Activated T-cell treated with anti-CD3 and anti-CD28 coated beads, Interleukin-2, amount 50 U/mL, for 1 hour (primary cell): Measurements from ENCODE around the gene ALPI.
"Not testable (repeated sequence)": the region's sequence is repeated elsewhere in the genome, so short reads cannot be mapped to it uniquely, and the experiment has no call there.

Experiments used
- DNase-seq: peaks from one replicate; pipeline ENCODE4 v3.0.0-alpha.2; 2020

ALPI gene

DNA sequence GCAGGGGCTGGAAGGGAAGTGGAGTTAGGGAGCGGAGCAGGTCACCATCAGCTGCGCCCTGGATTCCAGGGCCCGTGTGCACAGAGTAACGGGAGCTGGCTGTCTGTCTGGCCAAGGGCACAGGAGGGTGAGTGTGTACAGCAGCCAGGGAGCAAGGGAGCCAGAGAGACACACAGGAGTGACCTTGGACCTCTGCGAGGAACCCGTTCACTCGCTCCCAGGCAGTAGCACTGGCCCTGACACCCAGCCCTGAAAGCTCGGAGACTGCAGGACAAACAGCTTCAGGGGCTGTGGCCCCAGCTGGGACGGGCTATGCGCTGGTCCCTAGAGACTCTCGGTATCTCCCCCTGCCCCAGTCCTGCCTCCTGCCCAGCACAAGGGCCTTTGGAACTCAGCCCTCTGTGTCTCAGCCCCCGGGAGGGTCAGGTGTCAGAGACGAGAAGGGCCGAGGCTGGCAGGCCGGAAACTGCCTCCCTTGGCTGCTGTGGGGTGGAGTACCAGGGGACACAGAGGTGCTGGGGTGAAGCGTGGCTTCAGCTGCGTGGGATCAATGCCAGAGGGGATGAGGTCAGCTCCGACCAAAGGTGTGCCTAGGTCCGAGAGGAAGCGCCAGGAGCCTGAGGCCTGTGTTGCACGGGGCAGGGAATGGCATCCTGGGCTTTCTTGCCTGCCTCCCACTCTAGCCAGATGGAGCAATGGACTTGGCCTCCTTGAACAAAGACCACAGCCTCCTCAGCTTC is 12.1 kb upstream of the ALPI start:
- not testable (repeated sequence) for DNase-seq

DNA sequence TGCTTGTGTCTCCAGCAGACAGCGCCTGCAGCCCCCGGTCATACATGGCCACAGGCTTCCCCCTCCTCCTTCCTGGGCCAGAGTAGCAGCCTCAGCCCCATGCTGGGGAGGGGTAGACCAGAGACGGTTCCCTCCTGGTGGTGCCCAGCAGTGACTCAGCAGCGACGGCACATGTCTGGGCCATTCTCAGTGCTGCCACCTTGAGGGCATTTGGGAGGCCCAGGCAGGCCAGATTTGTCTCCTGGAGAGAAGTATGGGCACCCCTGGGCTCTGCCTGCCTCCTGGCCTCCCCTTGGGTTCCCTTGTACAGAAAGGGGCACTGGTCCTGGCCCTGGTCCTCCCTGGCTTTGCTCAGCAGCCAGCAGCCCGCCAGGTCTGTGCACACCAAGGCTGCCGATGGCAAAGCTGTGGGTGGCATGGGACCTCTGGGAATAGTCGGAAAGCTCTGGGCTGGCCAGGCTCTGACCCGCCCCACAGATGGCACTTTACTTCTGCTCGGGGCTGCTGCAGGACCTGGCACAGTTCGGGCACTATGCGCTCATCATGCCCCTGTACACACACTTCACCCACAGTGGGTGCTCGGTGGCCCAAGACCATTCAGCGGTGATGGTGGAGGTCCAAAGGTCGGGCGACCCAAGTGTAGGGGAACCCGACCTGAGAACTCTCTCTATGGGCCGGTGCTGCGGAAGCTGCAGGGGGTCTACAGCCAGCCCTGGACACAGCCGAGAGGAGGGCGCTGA is 11.4 kb upstream of the ALPI start:
- DNase-seq, result peak; percentile 60

DNA sequence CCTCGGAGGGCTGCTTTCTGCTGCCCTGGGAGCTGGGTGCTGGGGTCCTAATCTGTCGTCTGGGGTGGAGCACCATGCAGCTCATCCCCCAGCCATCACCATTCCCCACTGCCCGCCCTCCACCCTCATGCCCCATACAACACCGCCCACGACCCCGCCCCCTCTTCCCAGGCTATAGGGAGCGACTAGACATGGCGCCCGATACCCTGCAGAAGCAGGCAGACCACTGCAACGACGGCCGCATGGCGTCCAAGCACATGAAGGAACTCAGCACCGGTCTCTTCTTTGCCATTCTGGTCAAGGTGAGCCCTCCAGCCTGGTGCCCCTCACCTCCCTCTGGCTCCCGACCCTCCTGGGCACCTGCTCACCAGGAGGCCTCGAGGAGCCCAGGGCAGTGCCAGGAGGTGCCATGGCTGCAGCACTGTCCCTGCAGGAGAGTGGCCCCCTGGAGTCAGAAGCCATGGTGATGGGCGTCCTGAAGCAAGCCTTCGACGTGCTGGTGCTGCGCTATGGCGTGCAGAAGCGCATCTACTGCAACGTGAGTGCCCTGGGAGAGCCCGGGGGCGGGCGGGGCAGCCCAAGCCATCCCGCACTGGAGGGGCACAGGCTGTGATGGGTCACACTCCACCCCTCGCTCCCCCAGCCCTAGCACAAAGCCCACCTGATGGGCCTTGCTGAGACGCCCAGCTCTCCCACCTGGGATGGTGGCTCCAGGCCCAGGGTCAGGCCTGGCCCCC is 10.6 kb upstream of the ALPI start:
- DNase-seq, result not testable (repeated sequence)

DNA sequence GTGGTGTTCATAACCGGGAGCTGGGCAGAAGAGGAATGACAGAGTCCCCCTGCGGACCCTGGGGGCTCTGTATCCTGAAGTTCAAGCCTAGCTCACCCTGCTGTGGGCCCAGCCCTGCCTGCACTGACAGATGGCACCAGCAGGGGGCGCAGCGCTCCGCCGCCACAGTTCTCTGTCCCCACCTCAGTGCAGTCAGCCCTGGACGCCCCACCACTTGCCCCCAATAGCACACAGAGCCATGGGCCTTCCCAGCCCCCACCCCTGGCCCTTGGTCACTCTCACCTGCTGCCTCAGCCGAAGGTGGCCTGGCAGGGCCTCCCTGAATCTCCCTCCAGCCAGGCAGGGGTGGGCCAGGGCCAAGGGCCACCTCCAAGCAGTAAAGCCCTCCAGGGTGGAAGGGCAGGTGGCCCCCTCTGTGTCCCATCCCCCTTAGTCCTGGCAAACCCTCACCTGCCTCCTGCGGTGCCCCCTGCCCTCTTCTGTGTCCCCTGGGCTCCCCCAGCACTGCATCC is 9.6 kb upstream of the ALPI start:
- DNase-seq, result not testable (repeated sequence)

DNA sequence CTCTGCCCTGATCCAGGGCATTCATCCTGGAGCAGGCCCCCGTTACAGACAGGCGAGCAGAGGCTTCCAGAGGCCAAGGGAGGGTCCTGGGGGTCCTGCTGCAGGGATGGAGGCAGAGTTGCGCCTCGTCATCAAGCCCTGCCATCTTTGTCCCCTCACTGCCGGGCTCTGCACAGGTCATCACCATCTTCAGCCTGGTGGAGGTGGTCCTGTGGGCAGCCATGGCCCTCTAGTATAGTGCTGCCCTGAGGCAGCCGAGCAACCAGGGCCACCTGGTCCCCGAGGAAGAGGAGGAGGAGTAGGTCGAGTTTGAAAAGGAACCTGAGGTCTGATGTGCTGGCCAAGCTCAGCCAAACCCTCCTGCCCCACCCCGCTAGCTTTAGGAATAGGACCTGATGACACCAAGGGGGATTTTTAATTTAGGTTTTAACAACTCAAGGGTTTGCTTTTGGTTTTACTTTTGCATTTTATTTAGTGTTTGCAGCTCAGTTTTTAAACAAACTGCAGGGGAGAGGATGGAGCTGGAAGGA is 8.8 kb upstream of the ALPI start:
- DNase-seq, result no peak

DNA sequence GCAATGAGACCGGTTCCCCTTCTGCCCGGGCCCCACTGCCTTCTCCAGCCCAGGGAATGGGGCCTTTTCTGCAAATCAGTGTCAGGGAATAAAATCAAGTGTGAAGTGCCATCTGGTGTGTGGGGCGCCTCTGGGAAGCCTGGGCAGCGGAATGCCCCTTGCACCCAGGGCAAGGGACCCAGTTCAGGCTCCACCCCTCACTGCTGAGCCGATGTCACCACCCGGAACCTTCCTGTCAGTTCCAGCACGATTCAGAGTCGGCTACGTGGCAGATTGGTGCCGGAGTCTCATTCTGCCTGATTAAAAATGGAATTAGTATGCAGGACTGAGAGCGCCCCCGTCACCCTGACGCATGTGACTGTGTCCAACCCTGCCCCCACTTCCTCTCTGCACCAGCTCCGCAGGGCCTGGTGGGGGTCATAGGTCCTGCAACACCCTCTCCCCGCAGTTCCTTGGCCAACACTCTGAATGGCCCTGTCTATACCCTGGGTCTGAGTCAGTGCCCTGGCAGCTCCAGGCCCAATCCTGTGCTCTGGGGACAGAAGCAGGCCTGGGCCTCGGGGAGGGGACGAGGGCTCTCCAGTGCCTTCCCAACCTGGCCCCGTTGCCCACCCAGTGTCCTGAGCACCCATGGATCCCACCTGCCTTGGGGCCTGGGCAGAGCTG is 8.2 kb upstream of the ALPI start:
- DNase-seq, result no peak

DNA sequence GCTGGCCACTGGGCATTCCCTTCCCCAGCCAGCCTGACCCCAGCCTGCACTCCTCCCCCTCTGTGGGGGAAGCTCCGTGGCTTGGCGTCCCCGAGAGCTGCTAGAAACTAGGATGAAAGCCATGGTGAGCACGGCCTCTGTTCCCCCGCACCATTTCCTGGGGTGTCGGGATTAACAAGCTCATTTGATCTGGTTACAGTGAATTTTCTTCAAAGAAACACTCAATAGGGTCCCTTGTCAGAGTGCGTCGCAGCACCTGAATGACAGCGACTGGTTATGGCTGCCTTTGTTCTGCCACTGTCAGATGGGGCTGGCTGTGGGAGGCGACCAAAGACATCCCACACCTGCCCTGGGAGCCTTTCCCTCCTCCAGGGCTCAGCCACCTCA is 7.7 kb upstream of the ALPI start:
- DNase-seq, result no peak

DNA sequence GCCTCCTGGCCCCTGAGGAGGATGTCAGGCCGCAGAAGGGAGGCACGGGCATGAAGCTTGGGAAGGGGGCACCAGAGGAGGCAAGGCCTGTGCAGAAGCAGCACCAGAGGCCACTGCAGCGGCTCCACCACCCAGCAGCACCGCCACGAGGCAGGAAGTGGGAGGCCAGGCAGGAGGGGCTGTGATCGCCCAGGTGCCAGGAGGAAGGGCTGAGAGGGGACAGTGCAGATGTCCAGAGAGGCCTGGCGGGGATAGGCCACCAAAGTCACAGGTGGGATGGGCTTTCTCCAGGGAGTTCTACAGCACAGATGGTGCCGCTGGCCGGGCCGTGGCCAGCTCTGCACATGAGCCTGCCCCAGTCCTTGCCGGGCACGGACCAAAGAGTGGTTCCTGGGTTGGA is 6.0 kb upstream of the ALPI start:
- no peak for DNase-seq

DNA sequence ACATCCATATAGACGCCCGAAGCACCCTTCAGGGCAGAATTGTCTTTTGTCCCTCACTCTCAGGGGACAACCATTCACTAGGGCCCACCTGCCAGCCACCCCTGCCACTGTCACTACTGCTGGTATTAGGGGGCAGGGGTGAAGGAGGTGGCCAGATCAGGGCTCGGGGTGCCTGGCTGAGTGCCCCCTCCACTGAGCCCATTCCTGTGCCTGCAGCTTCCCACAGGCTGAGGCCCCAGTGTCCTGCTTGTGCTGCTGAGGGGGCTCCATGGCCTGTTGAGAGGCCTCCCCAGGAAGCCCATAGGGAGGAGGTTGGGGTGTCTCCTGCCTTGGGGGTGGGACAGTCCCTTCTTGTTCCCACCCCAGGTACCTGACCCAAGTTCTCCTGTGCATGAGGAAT is 4.3 kb upstream of the ALPI start:
- not testable (repeated sequence) for DNase-seq

DNA sequence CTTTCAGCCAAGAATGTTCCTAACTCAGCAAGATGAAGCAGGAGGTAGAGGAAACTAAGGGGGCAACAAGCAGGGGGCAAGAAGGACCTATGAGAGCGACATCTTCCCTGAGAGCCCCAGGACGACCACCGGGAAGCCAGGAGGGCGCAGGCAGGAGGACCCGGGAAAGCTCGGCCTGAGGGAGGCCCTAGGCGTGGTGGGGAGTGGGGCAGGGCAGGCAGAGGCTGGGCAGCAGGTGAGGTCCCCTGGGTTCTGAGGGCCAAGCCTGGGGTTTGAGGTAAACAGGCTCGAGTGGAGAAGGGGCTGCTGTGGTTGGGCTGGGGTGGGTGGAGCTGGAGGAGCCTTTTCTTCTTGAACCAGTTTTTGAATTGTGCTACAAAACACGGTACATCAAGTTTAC is 1.3 kb upstream of the ALPI start:
- no peak for DNase-seq

DNA sequence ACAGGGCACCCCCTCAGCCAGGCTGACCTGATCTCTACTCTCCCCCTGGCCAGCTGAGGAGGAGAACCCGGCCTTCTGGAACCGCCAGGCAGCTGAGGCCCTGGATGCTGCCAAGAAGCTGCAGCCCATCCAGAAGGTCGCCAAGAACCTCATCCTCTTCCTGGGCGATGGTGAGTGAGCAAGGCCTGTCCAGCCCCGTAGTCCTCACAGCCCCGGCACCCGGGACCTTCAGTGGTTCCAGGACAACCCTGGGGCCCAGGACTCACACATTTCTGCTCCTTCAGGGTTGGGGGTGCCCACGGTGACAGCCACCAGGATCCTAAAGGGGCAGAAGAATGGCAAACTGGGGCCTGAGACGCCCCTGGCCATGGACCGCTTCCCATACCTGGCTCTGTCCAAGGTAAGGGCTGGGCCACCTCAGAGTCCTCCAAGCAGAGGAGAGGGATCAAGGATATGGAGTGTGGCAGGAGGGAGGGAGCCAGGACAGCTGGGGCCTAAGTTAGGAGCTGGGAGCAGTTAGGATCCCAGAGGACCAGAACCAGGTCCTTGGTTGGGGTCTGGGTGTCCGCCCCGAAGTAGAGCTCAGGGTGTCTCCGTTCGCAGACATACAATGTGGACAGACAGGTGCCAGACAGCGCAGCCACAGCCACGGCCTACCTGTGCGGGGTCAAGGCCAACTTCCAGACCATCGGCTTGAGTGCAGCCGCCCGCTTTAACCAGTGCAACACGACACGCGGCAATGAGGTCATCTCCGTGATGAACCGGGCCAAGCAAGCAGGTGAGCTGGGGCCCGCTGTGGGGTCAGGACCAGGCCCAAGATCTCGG is 555 bp downstream of the ALPI start:
- DNase-seq, result no peak

DNA sequence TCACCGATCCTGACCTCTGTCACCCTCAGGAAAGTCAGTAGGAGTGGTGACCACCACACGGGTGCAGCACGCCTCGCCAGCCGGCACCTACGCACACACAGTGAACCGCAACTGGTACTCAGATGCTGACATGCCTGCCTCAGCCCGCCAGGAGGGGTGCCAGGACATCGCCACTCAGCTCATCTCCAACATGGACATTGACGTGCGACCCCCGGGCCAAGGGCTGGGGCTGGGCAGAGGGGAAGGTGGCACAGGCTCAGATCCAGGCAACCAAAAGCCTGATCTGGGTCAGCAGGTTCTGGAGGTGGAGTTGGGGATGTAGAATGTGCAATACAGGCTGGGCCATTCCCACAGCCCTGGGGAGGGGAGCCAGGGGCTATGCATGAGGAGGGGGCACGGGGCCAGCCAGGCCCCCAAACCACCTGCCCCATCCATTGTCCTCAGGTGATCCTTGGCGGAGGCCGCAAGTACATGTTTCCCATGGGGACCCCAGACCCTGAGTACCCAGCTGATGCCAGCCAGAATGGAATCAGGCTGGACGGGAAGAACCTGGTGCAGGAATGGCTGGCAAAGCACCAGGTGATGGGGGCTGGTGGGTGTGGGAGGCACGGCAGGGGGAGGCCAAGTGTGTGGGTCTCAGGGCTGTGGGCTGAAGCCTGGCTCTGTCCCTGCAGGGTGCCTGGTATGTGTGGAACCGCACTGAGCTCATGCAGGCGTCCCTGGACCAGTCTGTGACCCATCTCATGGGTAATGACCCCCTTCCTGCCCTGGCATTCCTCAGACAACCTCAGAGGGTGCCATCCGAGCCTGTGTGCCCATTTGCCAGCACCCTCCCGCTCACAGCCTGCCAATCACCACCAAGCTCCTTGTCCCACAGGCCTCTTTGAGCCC is 1.4 kb downstream of the ALPI start:
- no peak for DNase-seq

DNA sequence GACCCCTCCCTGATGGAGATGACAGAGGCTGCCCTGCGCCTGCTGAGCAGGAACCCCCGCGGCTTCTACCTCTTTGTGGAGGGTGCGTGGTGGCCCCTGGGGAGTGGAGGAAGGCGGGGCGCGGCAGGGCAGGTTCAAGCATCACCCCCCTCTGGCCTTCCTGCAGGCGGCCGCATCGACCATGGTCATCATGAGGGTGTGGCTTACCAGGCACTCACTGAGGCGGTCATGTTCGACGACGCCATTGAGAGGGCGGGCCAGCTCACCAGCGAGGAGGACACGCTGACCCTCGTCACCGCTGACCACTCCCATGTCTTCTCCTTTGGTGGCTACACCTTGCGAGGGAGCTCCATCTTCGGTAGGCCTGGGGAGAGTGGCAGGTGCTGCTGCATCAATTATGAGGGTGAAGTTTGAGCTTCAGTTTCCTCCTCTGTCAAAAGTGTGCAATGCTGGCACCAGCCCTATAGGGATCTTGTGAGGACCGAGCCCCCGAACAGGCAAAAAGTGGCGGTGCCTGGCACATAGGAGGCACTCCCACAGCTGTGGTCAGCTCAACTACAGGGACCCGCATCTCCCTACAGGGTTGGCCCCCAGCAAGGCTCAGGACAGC is 2.2 kb downstream of the ALPI start:
- no peak for DNase-seq

DNA sequence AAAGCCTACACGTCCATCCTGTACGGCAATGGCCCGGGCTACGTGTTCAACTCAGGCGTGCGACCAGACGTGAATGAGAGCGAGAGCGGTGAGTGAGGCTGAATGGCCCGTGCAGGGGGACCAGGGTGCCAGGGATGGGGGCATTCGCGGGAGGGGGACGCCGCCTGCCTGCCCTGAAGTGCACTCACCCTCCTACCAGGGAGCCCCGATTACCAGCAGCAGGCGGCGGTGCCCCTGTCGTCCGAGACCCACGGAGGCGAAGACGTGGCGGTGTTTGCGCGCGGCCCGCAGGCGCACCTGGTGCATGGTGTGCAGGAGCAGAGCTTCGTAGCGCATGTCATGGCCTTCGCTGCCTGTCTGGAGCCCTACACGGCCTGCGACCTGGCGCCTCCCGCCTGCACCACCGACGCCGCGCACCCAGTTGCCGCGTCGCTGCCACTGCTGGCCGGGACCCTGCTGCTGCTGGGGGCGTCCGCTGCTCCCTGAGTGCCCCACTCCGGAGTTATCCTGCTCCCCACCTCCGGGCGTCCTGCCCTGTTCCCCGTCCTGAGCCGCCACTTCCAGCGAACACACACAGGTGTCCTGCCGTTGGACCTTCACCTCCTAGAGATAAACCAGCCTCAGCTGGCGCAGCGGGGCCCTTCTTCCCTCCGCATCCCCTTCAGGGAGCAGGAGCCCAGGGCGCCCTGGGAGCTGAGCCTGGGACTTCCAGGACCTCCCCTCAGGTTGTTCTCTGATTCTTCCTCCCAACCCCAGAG is 2.9 kb downstream of the ALPI start:
- no peak for DNase-seq

DNA sequence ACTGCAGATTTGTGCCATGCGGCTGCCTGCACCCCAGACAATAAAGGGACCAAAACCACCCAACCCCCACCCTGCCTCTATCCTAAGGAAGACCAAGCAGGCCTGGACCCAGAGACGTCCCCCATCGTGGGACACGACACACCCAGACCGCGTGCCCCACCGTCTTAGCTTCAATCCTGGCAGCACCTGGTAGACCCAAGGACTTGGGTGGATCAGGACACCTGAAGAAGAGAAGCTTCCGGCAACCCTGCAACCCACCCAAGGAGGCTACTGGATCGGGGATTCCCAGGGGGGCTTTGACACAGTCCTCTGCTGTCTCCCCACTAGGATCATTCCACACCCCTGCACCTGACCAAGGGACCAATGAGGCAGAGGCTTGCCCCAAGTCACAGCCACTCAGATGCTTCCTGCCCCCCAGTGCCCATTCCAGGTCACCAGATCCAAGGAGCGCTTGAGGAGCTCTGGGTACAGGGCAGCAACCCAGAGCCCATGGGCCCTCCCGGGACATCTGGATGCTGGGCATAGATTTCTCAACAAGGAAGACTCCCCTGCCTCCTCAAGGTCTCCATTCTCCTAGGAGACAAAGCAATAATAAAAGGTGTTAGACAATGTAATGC is 3.6 kb downstream of the ALPI start:
- no peak for DNase-seq

DNA sequence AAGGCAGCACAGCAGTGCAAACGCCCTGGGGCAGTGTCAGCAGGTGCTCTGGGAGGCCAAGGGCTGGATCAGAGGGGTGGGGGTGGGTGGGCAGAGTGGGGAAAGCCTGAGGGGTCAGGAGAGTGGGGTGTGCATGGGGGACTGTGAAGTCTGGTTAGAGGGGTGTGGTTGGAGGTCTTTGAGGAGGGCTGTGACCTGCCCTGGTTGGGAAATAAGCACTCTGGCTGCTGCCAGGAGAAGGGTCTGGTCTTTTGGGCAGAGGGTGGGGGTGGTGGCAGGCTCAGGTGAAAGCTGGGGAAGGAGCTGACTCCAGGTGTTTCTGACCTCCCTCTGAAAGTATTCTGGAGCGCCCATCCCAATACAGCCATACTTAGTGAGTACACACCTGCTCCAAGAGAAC is 4.2 kb downstream of the ALPI start:
- no peak for DNase-seq

DNA sequence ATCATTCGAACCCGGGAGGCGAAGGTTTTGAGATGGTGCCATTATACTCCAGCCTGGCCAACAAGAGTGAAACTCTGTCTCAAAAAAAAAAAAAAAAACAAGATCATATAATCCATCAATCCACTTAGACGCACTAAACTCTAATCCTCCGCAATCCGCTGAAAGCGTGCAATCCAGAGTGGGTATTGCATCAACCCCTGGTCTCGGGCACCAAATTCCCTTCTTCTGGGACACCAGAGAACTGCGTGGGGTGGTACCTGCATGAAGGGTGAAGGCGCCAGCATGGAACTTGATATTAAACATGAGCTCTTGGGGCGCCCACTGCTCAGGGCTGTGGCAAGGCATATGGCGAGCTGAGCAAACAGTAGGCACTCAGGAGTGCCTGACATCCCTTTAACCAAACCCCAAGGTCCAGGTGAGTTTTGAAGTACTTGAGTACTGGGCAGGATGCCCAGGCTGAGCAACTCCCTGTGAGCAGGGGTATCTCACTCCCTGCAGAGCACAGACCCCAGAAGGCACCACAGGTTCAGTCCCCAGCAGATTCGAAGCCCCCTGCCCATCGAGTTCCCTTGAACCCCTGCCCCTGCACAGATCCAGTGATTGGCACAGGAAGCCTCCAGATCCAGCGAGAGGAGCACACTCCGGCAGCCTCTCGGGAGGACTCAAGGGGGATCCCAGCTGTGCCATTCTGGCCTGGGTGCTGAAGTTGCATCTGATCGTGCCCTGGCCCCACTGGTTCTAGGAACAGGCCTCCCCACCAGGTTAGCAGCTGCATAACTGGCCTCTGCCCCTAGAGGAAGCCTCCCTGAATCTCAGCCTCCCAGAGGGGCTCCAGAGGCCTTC is 8.0 kb downstream of the ALPI start:
- no peak for DNase-seq

DNA sequence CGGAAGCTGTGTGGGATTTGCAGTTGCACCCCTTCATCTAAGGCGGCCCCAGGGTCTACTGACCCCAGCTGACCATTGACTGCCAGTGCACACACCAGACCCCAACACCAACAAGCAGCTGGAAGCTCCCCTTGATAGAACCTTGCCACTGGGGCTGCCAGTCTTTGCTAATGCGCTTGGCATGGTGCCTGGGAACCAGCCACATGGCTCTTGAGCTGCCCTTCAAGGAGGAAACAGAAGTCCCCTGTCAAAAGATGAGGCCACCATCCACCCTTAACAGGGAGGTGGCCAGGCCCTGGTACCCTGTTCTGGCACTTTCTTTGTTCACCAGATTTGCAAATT is 8.6 kb downstream of the ALPI start:
- DNase-seq, result no peak
